NCI-H526 treated with DMSO at 0.1 percent for 48 hours (cell line): ENCODE measurements around the gene MRPL16.

ENCODE experiments used
- DNase-seq: peaks from one replicate; lab custom pipeline; 2025; lab: John Stamatoyannopoulos, UW

MRPL16 gene

DNA sequence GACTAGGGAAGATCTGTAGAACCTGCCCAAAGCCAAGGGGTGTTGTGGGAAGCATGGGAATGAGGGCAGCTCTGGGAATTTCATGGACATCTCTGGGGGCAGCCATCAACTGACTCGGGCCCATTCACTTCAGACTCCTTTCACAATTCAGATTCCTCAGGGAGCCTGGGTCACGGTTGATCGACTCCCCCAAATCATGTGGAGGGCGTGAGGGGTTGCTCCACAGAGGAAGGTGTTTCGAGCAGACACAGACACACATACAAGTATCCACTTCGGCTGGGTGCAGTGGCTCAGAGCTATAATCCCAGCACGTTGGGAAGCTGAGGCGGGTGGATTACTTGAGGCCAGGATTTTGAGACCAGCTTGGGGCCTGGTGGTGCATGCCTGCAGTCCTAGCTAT is 39.7 kb downstream of the MRPL16 start:
- no peak for DNase-seq

- no peak for DNase-seq
These were observed 40.3 kb downstream of the MRPL16 start for GRCh38 chr11:59770319-59770718.

DNA sequence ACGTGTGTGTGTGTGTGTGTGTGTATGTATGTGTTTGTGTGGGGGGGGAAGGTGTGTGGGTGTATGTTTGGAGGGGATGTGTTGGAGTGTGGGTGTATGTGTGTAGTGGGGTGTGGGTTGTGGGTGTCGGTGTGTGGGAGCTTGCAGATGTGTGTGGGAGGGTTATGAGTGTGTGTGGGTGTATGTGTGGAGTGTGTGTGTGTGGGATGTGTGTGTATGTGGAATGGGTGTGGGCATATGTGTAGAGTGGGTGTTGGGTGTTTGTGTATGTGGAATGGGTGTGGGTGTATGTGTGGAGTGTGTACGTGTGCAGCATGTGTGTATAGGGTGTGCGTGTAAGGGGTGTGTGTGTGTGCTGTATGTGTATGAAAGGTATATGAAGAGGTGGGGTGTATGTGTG is 40.8 kb downstream of the MRPL16 start:
- no peak for DNase-seq

GRCh38 chr11:59769111-59769510 is 41.5 kb downstream of the MRPL16 start:
- DNase-seq: no peak

DNA sequence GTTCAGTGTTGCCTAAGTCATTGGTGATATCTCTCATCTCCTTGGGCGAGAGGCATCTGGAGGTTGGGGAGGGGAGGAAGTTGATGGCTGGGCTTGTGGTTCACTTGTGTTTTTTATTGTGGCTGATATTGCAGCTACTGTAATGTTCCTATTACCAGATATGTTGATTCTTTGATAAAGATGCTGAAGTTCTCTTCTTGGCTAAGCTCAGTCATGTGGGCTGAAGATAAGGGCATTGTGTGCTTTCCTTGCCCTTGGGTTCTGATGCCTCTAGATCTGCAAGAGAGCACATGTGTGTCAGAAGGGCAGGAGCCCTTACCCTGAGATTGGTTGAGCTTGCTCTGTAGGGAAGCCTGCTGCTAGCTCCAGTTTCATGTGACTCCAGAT is 43.4 kb downstream of the MRPL16 start:
- DNase-seq: no peak

DNA sequence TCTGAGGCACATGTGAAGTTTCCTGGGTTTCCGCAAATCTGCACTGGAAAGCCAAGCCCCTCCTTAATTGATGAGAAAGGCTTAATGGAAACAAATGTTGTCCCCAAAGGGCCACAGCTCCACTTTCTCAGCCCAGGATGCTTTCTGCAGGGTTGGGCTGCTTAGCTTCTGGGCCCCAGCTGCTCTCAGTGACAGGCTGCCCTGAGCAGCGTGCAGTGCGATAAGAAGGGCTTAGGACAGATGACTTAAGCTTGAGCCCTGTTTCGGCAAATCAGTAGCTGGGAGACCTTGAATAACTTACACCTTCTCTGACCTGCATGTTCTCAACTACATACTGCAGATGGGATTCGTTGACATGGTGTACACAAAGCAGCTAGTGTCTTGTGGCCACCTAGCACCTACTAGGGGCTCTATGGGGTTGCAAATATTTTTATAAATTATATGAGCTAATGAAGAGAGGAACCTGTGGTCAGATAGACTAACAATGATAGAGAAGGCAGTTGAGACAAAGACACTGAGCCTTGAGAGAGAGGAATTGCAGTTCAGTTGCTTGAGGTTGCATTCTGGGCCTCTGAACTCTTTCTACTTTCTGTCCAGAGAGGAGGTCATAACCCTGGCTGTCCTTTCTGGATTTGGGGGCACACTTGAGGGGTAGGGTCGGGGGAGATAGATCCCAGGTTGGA is 43.9 kb downstream of the MRPL16 start:
- DNase-seq: no peak

DNA sequence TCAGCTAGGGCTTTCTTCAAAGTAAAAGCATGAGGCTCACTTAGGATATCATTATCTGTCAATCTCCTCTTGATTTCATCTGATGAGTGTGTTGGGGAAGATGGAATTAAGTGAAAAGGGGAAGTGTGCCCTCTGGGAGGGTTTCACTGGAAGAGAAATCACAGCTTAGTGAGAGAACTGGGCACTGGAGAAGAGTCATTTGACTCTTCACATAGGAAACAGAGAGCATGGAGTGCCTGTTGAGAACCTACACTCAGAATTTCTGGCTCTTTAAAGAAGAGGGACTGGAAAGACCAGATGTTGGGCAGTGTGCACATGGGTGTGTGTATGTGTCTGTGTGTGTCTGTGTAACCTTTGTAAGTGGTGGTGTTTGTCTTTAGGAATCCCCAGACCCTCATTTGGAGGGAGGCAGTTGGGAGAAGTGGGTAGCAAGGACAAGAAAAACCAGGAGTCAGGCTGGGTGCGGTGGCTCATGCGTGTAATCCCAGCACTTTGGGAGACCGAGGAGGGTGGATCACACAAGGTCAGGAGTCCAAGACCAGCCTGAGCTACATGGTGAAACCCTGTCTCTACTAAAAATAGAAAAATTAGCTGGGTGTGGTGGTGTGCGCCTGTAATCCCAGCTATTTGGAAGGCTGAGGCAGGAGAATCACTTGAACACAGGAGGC is 45.4 kb downstream of the MRPL16 start:
- DNase-seq: no peak

- no peak for DNase-seq
These were observed 48.6 kb downstream of the MRPL16 start for GRCh38 chr11:59761993-59762392.

- DNase-seq: no peak
These were observed 49.8 kb downstream of the MRPL16 start for GRCh38 chr11:59760771-59761170.

DNA sequence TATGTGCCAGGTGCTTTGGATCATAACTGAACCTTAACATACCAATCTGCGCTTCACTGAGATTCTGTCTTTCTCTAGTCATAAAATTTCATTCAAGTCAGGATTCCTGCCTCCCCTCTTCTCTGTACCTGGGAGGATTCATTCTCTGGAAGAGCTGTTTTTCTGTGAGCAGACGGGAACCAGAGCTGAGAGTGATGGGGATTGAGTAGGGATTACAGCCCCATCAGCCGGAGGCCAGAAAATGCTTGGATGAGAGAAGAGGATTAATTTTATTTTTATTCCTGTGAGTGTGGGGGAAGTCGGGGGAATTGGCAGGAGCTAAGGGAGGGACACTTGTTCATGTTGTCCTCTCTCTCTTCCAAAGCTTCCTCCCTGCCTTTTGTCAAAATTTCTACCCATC is 50.7 kb downstream of the MRPL16 start:
- no peak for DNase-seq

DNA sequence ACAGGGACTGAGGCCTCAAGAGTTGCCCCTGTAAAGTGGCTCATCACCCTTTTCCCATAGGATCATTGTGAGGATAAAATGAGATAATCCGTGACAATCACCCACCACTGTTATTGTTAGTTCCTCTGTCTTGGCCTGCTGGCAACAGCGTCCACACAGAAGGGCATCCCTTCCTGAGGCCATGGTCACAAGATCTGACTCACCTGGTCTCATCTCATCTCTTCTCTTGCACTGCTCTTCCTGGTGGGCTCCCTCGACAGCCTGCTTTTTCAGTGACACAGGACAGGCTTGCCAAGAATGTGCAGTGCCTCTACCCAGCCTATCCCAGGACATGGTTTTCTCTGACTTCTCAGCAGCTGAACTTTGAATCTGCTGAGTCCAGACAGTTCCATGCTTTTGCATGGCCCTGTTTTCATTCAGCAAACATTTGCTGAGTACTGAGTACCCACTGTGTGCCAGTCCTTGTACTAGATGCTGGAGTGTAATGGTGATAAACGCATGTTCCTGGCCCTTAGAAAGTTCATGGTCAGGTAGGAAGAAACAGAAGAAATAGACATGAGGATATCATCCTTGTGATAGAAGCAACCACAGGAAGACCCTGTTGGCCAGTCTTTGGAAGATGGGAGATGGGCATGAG is 52.1 kb downstream of the MRPL16 start:
- no peak for DNase-seq

- DNase-seq: no peak
These were observed 53.7 kb downstream of the MRPL16 start for GRCh38 chr11:59756845-59757244.

GRCh38 chr11:59756558-59756840 is 54.1 kb downstream of the MRPL16 start:
- DNase-seq: no peak
